GM19463 (cell line): ENCODE data around the gene CDR2L.
A peak's percentile ranks its signal among the peaks of the same experiment; 100 is the strongest.
"Not testable (repeated sequence)": the region's sequence is repeated elsewhere in the genome, so short reads cannot be mapped to it uniquely, and the experiment has no call there.

Experiments used
- ATAC-seq: cut with Tn5 transposase; IDR thresholded peaks from one replicate; pipeline ENCODE4 v1.9.1; 2021; ENCODE audit warnings: mild to moderate bottlenecking, moderate library complexity; ENCODE audit not compliant: unreplicated experiment

The CDR2L gene

DNA sequence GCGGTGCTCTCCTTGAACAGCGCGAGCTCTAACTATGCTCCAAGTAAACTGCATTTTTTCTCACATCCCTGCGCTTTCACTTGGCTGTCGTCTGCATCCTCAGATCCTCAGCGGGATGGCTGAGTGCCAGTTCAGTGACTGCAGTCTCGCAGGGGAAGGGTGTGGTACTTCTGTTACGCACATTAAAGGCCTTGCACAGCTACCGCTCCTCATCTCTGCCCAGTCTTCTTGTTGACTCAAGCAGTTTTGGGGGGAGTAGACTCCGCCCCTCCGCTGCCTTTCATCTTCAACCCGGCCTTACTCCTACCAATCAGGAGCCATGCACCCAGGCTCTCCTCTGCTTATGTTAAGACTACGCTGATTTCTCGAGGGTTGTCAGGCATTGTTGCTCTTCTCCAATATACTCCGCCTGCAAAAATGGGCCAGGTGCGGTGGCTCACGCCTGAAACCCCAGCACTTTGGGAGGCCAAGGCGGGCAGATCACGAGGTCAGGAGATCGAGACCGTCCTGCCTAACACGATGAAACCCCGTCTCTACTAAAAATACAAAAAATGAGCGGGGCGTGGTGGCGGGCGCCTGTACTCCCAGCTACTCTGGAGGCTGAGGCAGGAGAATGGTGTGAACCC is 49.3 kb downstream of the CDR2L start:
- no peak for ATAC-seq

GRCh38 chr17:75039238-75039637 is 51.8 kb downstream of the CDR2L start:
- ATAC-seq = no peak

DNA sequence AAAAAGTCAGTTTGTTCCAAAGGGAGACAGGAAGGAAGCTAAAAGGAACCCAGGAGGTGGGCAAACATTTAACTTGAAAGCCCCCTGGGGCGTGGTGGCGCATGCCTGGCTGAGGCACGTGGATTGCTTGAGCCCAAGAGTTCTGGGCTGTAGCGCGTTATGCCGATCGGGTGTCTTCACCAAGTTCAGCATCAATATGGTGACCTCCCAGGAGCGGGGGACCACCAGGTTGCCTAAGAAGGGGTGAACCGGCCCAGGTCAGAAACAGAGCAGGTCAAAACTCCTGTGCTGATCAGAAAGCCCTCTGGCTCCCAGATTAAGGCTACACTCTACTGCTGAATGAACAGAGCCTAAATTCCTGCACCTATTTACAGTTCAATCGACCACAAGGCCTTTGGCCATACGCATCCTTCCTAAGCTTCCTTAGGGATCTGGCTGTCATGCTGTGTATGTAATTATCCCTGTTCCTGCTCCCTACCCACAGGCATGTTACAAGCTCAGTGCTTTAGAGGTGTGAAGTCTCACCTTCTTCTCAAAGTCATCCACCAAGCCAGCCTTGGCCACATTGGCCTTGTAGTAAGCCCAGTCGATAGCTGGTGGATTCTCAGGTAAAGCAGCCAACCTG is 54.3 kb downstream of the CDR2L start:
- ATAC-seq = no peak

- ATAC-seq = not testable (repeated sequence)
Measured at GRCh38 chr17:75043789-75044188, 56.4 kb downstream of the CDR2L start.

GRCh38 chr17:75044716-75045115 is 57.3 kb downstream of the CDR2L start:
- no peak for ATAC-seq

- not testable (repeated sequence) for ATAC-seq
Measured at GRCh38 chr17:75045946-75046406, 58.5 kb downstream of the CDR2L start.

DNA sequence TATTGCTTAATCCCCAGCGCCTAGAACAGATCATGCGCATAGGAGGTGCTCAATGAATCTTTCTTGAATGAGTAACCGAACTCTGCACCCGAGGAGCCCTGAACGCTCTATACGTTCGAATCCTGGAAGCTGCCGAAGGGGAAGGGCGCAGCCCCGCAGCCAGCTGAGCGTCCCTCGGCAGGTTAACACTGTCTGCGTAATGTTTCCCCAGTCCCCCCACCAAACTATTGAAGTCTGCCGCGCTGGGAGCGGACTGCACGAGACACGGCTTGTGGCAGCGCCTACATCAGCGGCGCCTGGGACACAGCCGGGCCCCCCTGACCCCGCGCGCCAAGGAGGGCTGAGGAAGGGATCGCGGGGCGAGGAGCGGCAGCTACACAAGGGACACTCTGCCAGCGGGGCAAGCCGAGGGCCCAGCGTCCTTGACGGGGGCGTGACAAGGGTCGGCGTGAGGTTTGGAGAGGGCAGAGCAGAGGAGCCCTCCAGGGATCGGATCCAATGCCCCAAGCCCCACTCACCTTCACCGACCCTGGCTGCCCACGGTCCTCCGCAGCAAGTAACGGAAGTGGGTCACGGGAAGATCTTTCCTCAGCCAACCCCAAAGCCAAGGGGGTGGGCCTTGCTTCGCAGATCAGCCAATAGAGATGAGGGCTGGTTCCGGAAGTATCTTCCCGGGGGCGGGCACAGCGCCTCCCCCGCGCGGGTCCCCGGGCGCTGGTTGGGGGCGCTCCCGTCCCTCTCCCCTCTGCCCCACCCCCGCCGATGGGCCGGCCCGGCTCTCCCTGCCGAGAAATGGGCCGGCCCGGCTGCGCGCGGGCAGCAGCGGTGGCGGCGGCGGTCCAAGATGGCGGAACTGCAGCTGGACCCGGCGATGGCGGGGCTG is 59.2 kb downstream of the CDR2L start, which contains the start of the genes ATP5PD and KCTD2:
ATP5PD (minus strand) TSS at position 563 of the 883 bp plus-strand sequence. CDS start 4,319 bp downstream, outside the sequence.
KCTD2 (plus strand) TSS at position 819 of the 883 bp plus-strand sequence; CDS start at position 845, 26 bp downstream.
- peak; percentile 92 for ATAC-seq

- peak; percentile 12 for ATAC-seq
Measured at GRCh38 chr17:75047398-75048098, 60.1 kb downstream of the CDR2L start.

- no peak for ATAC-seq
Measured at GRCh38 chr17:75048249-75048878, 60.9 kb downstream of the CDR2L start.

GRCh38 chr17:75049057-75049456 is 61.6 kb downstream of the CDR2L start:
- ATAC-seq = no peak

- ATAC-seq = no peak
Measured at GRCh38 chr17:75049706-75050105, 62.3 kb downstream of the CDR2L start.

GRCh38 chr17:75051941-75052340 is 64.5 kb downstream of the CDR2L start:
- ATAC-seq = no peak
